HepG2 (cell line): ENCODE results near the gene PCLO. TPM values are rescaled to one million over a fixed set of nuclear protein-coding genes. Genes with fewer than 3 reads are reported as not detected.

ENCODE experiments used
- BCL6 ChIP-seq: IDR thresholded peaks from 2 replicates; pipeline ENCODE4 v1.6.1; 2016; ENCODE audit warnings: missing genetic modification reagents, missing compliant biosample characterization
- CREM ChIP-seq, 2 experiments: sonication (generic) in 1 of 2; formaldehyde crosslinking in 1 of 2; IDR thresholded peaks; 2 replicates each; pipeline versions ENCODE4 v1.4.0 to v1.6.1; 2016 to 2020; ENCODE audit warnings: antibody characterized with exemption in 1 of 2, mild to moderate bottlenecking in 1 of 2, missing genetic modification reagents in 1 of 2
- FOXC1 ChIP-seq: sonication (generic); formaldehyde crosslinking; IDR thresholded peaks from 2 replicates; pipeline ENCODE4 v1.8.0; 2022; ENCODE audit warnings: mild to moderate bottlenecking, missing genetic modification reagents, borderline replicate concordance
- HNF4A ChIP-seq: sonication (generic); formaldehyde crosslinking; IDR thresholded peaks from 2 replicates; pipeline ENCODE4 v1.4.0; 2020; ENCODE audit warnings: missing genetic modification reagents
- IKZF1 ChIP-seq: fragments of 450-650 bp; IDR thresholded peaks from 2 replicates; pipeline ENCODE4 v1.7.1; 2016
- KLF11 ChIP-seq: IDR thresholded peaks from 2 replicates; pipeline ENCODE4 v1.6.1; 2016; ENCODE audit warnings: missing compliant biosample characterization
- KLF16 ChIP-seq, 2 experiments: sonication (generic) in 1 of 2; formaldehyde crosslinking in 1 of 2; IDR thresholded peaks; 2 replicates each; pipeline versions ENCODE4 v1.6.1 to v1.8.0; 2016 to 2023; ENCODE audit warnings: missing genetic modification reagents in 2 of 2, missing compliant biosample characterization in 1 of 2
- SRF ChIP-seq: IDR thresholded peaks from 2 replicates; pipeline ENCODE4 v1.6.1; 2011; ENCODE audit warnings: mild to moderate bottlenecking, low read depth, low read length, moderate library complexity
- ZEB1 ChIP-seq: IDR thresholded peaks from 2 replicates; pipeline ENCODE4 v1.6.1; 2012; ENCODE audit warnings: mild to moderate bottlenecking, low read depth, inconsistent platforms; ENCODE audit not compliant: insufficient replicate concordance
- ZFP90 ChIP-seq: sonication (generic); formaldehyde crosslinking; IDR thresholded peaks from 2 replicates; pipeline ENCODE4 v1.8.0; 2022; ENCODE audit warnings: missing genetic modification reagents, mild to moderate bottlenecking, inconsistent platforms, borderline replicate concordance
- ZMYM4 ChIP-seq: sonication (generic); formaldehyde crosslinking; IDR thresholded peaks from 2 replicates; pipeline ENCODE4 v1.8.1; 2023; ENCODE audit warnings: mild to moderate bottlenecking, missing genetic modification reagents
- ZNF121 ChIP-seq: sonication (generic); formaldehyde crosslinking; IDR thresholded peaks from 2 replicates; pipeline ENCODE4 v1.5.0; 2020; ENCODE audit warnings: mild to moderate bottlenecking, missing genetic modification reagents
- ZNF296 ChIP-seq: sonication (generic); formaldehyde crosslinking; conservative IDR thresholded peaks from 2 replicates; pipeline ENCODE4 v1.5.0; 2020; ENCODE audit warnings: mild to moderate bottlenecking, missing genetic modification reagents
- ZNF33B ChIP-seq: sonication (generic); formaldehyde crosslinking; IDR thresholded peaks from 2 replicates; pipeline ENCODE4 v1.5.1; 2020; ENCODE audit warnings: mild to moderate bottlenecking, missing genetic modification reagents
- ZNF383 ChIP-seq: sonication (generic); formaldehyde crosslinking; IDR thresholded peaks from 2 replicates; pipeline ENCODE4 v1.4.0; 2020; ENCODE audit warnings: missing genetic modification reagents, mild to moderate bottlenecking, borderline replicate concordance
- ZNF431 ChIP-seq: sonication (generic); formaldehyde crosslinking; IDR thresholded peaks from 2 replicates; pipeline ENCODE4 v1.9.0; 2022; ENCODE audit warnings: missing genetic modification reagents, low read depth, mild to moderate bottlenecking, borderline replicate concordance
- ZNF564 ChIP-seq: sonication (generic); formaldehyde crosslinking; IDR thresholded peaks from 2 replicates; pipeline ENCODE4 v1.8.1; 2023; ENCODE audit warnings: mild to moderate bottlenecking, missing genetic modification reagents
- ZNF607 ChIP-seq: sonication (generic); formaldehyde crosslinking; IDR thresholded peaks from 2 replicates; pipeline ENCODE4 v1.5.1; 2020; ENCODE audit warnings: missing genetic modification reagents, mild to moderate bottlenecking, borderline replicate concordance
- ZNF652 ChIP-seq: IDR thresholded peaks from 2 replicates; pipeline ENCODE4 v1.6.1; 2016; ENCODE audit warnings: low read depth, borderline replicate concordance
- polyA plus RNA-seq, 8 experiments: library from polyadenylated mRNA; depleted of rRNA in 3 of 8; stranded (reverse) in 7 of 8; unstranded in 1 of 8; fragments of >200 nt; fragmentation: Illumina TruSeq in 4 of 8; extraction: Trizol in 4 of 8; gene quantifications; 2 replicates each; pipeline versions ENCODE4 v1.2.1 to v1.2.3, GENCODE V29; 2011 to 2016; ENCODE audit warnings: low read depth in 4 of 8, missing spikeins in 1 of 8, mixed read lengths in 1 of 8; ENCODE audit not compliant: insufficient read depth in 1 of 8
- total RNA-seq, 5 experiments: library from RNA; depleted of rRNA; stranded (reverse); fragments of >200 nt; fragmentation: Illumina TruSeq; extraction: Trizol; gene quantifications; 2 replicates each; pipeline ENCODE4 v1.2.3, GENCODE V29; 2016; ENCODE audit warnings: low read depth in 1 of 5
- TF ChIP-seq, protein P1 (sequence below): sonication (generic); formaldehyde crosslinking; IDR thresholded peaks from 2 replicates; pipeline ENCODE4 v1.5.0; 2020; ENCODE audit warnings: mild to moderate bottlenecking, missing genetic modification reagents, borderline replicate concordance
- TF ChIP-seq, protein P2 (sequence below): sonication (generic); formaldehyde crosslinking; IDR thresholded peaks from 2 replicates; pipeline ENCODE4 v1.5.0; 2020; ENCODE audit warnings: mild to moderate bottlenecking, missing genetic modification reagents, borderline replicate concordance
- TF ChIP-seq, protein P3 (sequence below): sonication (generic); formaldehyde crosslinking; IDR thresholded peaks from 2 replicates; pipeline ENCODE4 v1.4.0; 2020; ENCODE audit warnings: missing genetic modification reagents

Gene PCLO
- total and polyA plus RNA-seq, 2 of the 13 experiments (the other 11 are each of a cell fraction or from before 2014, with no cell fraction given), result 0.07 to 0.29 TPM

DNA sequence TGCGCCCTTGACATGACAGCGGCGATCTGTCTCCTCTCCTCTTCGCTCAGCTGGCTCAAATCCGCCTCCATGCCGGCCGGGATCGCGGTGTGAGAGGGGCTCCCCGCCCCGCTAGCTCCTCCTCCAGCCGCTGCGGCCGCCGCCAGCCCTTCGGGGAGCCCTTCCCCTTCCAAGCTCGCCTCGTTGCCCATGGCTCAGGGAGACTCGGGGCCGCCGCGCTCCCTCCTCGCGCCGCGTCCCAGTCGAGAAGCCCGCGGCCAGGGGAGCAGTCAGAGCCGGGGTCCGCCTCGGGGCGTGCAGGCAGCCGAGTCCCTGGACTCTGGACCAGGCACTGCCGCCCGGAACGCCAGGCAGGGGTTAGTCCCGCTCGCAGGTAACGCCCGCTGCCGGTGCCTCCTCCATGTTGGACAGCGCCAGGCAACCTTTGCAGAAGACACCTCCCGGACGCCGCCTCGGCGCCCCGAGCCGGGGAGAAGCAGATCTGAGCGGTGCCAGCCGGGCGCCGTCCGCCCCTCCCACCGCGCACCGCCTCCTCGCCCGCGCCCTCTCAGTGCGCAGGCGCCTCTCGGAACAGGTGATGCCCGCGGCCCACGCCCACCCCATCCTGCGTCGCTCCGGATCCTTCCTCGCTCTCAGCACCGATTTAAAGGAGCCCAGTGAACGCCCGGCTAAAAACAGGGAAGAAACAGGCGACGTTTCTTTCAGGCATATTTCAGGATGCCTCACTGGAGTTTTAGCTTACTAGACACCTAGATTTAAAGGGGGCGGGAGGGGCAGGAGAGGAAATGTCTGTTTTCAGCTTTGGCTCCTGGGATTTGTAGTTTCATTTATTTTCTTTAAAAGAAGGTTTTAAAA is at the start of gene PCLO (continued):
- TF ChIP-seq BCL6 (CRISPR knock-in tag), result 0 out of 2 replicates have a peak, but pooled peaks have one; percentile 21
- TF ChIP-seq FOXC1 (CRISPR knock-in tag), result peak; percentile 88; the same call in 1 of the 2 replicates
- TF ChIP-seq KLF11 (CRISPR knock-in tag), result no peak
- TF ChIP-seq HNF4A, result peak; percentile 72
- TF ChIP-seq ZNF607, result peak; percentile 83
- 0 out of 2 replicates have a peak, but pooled peaks have one; percentile 49 for TF ChIP-seq ZNF564 (CRISPR knock-in tag)
- no peak for TF ChIP-seq ZFP90
- TF ChIP-seq ZNF296, result no peak
- no peak for TF ChIP-seq ZNF383 (CRISPR knock-in tag)
- TF ChIP-seq, protein P1, sequence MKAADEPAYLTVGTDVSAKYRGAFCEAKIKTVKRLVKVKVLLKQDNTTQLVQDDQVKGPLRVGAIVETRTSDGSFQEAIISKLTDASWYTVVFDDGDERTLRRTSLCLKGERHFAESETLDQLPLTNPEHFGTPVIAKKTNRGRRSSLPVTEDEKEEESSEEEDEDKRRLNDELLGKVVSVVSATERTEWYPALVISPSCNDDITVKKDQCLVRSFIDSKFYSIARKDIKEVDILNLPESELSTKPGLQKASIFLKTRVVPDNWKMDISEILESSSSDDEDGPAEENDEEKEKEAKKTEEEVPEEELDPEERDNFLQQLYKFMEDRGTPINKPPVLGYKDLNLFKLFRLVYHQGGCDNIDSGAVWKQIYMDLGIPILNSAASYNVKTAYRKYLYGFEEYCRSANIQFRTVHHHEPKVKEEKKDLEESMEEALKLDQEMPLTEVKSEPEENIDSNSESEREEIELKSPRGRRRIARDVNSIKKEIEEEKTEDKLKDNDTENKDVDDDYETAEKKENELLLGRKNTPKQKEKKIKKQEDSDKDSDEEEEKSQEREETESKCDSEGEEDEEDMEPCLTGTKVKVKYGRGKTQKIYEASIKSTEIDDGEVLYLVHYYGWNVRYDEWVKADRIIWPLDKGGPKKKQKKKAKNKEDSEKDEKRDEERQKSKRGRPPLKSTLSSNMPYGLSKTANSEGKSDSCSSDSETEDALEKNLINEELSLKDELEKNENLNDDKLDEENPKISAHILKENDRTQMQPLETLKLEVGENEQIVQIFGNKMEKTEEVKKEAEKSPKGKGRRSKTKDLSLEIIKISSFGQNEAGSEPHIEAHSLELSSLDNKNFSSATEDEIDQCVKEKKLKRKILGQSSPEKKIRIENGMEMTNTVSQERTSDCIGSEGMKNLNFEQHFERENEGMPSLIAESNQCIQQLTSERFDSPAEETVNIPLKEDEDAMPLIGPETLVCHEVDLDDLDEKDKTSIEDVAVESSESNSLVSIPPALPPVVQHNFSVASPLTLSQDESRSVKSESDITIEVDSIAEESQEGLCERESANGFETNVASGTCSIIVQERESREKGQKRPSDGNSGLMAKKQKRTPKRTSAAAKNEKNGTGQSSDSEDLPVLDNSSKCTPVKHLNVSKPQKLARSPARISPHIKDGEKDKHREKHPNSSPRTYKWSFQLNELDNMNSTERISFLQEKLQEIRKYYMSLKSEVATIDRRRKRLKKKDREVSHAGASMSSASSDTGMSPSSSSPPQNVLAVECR (CRISPR knock-in tag), result peak; percentile 75; the same call in 1 of the 2 replicates
- TF ChIP-seq SRF, result no peak
- 0 out of 4 replicates have a peak, but pooled peaks of 1 of the 2 experiments have one; percentile 26 for TF ChIP-seq KLF16 (CRISPR knock-in tag; IDR thresholded peaks at IDR 0.05)
- TF ChIP-seq ZNF431 (CRISPR knock-in tag), result no peak
- TF ChIP-seq IKZF1, result no peak
- no peak for TF ChIP-seq ZNF652 (CRISPR knock-in tag)
- 0 out of 2 replicates have a peak, but pooled peaks have one; percentile 36 for TF ChIP-seq ZNF33B (CRISPR knock-in tag)
- TF ChIP-seq, protein P2, sequence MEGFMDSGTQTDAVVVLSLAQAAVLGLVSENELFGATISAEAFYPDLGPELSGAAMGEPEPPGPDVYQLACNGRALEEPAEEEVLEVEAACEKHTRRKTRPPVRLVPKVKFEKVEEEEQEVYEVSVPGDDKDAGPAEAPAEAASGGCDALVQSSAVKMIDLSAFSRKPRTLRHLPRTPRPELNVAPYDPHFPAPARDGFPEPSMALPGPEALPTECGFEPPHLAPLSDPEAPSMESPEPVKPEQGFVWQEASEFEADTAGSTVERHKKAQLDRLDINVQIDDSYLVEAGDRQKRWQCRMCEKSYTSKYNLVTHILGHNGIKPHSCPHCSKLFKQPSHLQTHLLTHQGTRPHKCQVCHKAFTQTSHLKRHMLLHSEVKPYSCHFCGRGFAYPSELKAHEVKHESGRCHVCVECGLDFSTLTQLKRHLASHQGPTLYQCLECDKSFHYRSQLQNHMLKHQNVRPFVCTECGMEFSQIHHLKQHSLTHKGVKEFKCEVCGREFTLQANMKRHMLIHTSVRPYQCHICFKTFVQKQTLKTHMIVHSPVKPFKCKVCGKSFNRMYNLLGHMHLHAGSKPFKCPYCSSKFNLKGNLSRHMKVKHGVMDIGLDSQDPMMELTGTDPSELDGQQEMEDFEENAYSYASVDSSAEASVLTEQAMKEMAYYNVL, result 0 out of 2 replicates have a peak, but pooled peaks have one; percentile 48
- TF ChIP-seq ZEB1, result peak; percentile 65
- TF ChIP-seq ZMYM4 (CRISPR knock-in tag), result peak; percentile 89
- no peak for TF ChIP-seq ZNF121 (CRISPR knock-in tag)
- TF ChIP-seq CREM (IDR thresholded peaks at IDR 0.05), result no peak
- no peak for TF ChIP-seq CREM (CRISPR knock-in tag; IDR thresholded peaks at IDR 0.05)
- TF ChIP-seq, protein P3, sequence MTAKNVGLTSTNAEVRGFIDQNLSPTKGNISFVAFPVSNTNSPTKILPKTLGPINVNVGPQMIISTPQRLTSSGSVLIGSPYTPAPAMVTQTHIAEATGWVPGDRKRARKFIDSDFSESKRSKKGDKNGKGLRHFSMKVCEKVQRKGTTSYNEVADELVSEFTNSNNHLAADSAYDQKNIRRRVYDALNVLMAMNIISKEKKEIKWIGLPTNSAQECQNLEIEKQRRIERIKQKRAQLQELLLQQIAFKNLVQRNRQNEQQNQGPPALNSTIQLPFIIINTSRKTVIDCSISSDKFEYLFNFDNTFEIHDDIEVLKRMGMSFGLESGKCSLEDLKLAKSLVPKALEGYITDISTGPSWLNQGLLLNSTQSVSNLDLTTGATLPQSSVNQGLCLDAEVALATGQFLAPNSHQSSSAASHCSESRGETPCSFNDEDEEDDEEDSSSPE (CRISPR knock-in tag), result peak; percentile 31; the same call in 1 of the 2 replicates
